GM12892 (cell line): ENCODE results near the gene AFF3.

Experiments used
- DNase-seq: peaks from one replicate; pipeline ENCODE4 v3.0.0; 2011; ENCODE audit not compliant: insufficient read length
- FAIRE-seq: peaks from 2 replicates; lab custom pipeline; 2011; peaks lifted over from hg19 to GRCh38; lab: Jason Lieb, UNC
- POLR2A ChIP-seq: IDR thresholded peaks from 2 replicates; pipeline ENCODE4 v1.6.1; 2011; ENCODE audit warnings: low read depth, low read length, control low read depth
- POLR2AphosphoS5 ChIP-seq: IDR thresholded peaks from 2 replicates; pipeline ENCODE4 v1.6.1; 2011; ENCODE audit warnings: low read depth, low read length, control low read depth
- TAF1 ChIP-seq: IDR thresholded peaks from 2 replicates; pipeline ENCODE4 v1.6.1; 2011; ENCODE audit warnings: low read depth, mild to moderate bottlenecking, control low read depth, low read length, borderline replicate concordance

Gene AFF3

GRCh38 chr2:99971326-99971900 lies 171.0 kb downstream of the AFF3 start:
- FAIRE-seq (no peak), DNase-seq (no peak)
- TF ChIP-seq TAF1 (no peak), POLR2A (no peak), POLR2AphosphoS5 (no peak)

- FAIRE-seq (no peak), DNase-seq (no peak)
- TF ChIP-seq POLR2AphosphoS5 = no peak
- no peak for TF ChIP-seq POLR2A
These were observed 172.0 kb downstream of the AFF3 start for GRCh38 chr2:99970292-99970868.

GRCh38 chr2:99961196-99961913 lies 181.0 kb downstream of the AFF3 start:
- DNase-seq (no peak), FAIRE-seq (no peak)
- TF ChIP-seq TAF1 = no peak
- TF ChIP-seq POLR2A = no peak
- TF ChIP-seq POLR2AphosphoS5 = no peak

GRCh38 chr2:99960790-99961189 lies 181.6 kb downstream of the AFF3 start:
- FAIRE-seq (no peak), DNase-seq (no peak)
- no peak for TF ChIP-seq POLR2AphosphoS5
- no peak for TF ChIP-seq POLR2A
- TF ChIP-seq TAF1 = no peak

- TF ChIP-seq TAF1 (no peak), POLR2A (no peak), POLR2AphosphoS5 (no peak)
- FAIRE-seq (no peak), DNase-seq (no peak)
These were observed 182.1 kb downstream of the AFF3 start for GRCh38 chr2:99960291-99960690.

- no peak for FAIRE-seq
- DNase-seq = no peak
- TF ChIP-seq TAF1 (no peak), POLR2A (no peak), POLR2AphosphoS5 (no peak)
These were observed 183.0 kb downstream of the AFF3 start for GRCh38 chr2:99959261-99960014.

GRCh38 chr2:99957332-99958133 lies 184.9 kb downstream of the AFF3 start:
- no peak for FAIRE-seq
- TF ChIP-seq POLR2A (no peak), POLR2AphosphoS5 (no peak)
- no peak for DNase-seq

GRCh38 chr2:99956232-99957030 lies 186.0 kb downstream of the AFF3 start:
- no peak for DNase-seq
- no peak for FAIRE-seq
- no peak for TF ChIP-seq POLR2A
- no peak for TF ChIP-seq TAF1
- no peak for TF ChIP-seq POLR2AphosphoS5

GRCh38 chr2:99953750-99954149 lies 188.6 kb downstream of the AFF3 start:
- TF ChIP-seq TAF1 = no peak
- TF ChIP-seq POLR2AphosphoS5 = no peak
- TF ChIP-seq POLR2A = no peak
- no peak for DNase-seq
- FAIRE-seq = no peak

- FAIRE-seq = no peak
- no peak for DNase-seq
- TF ChIP-seq POLR2AphosphoS5 (no peak), POLR2A (no peak), TAF1 (no peak)
These were observed 192.4 kb downstream of the AFF3 start for GRCh38 chr2:99949963-99950362.
